H9 (cell line): ENCODE data around the gene NTN3. TPM values are rescaled to one million over a fixed set of nuclear protein-coding genes. Genes with fewer than 3 reads are reported as not detected.

Experiments
- DNase-seq: peaks from one replicate; pipeline ENCODE4 v3.0.0-alpha.2; 2017
- H2AFZ ChIP-seq: one replicate; pipeline ENCODE4 v1.6.1; 2013; ENCODE audit warnings: mild to moderate bottlenecking, low read length, control low read depth, moderate library complexity
- H2AK5ac ChIP-seq: 2 replicates; pipeline ENCODE4 v1.6.1; 2013; ENCODE audit warnings: low read length, control low read depth, mixed read lengths; ENCODE audit not compliant: insufficient read length
- H2BK120ac ChIP-seq: one replicate; pipeline ENCODE4 v1.6.1; 2013; ENCODE audit warnings: low read depth, mild to moderate bottlenecking, low read length, control low read depth, inconsistent platforms; ENCODE audit not compliant: poor library complexity, severe bottlenecking
- H2BK12ac ChIP-seq: 2 replicates; pipeline ENCODE4 v1.6.1; 2013; ENCODE audit warnings: low read length, control low read depth, mixed read lengths, low read depth; ENCODE audit not compliant: insufficient read length
- H2BK15ac ChIP-seq: 2 replicates; pipeline ENCODE4 v1.6.1; 2013; ENCODE audit warnings: low read depth, low read length, control low read depth
- H2BK20ac ChIP-seq: one replicate; pipeline ENCODE4 v1.6.1; 2013; ENCODE audit warnings: low read depth, mild to moderate bottlenecking, low read length, control low read depth, inconsistent platforms; ENCODE audit not compliant: poor library complexity, severe bottlenecking
- H2BK5ac ChIP-seq: 2 replicates; pipeline ENCODE4 v1.6.1; 2013; ENCODE audit warnings: low read length, control low read depth, mixed read lengths; ENCODE audit not compliant: insufficient read length
- H3K14ac ChIP-seq: 2 replicates; pipeline ENCODE4 v1.6.1; 2013; ENCODE audit warnings: low read length, control low read depth; ENCODE audit not compliant: insufficient read depth
- H3K18ac ChIP-seq: 2 replicates; pipeline ENCODE4 v1.6.1; 2013; ENCODE audit warnings: low read depth, mild to moderate bottlenecking, mixed read lengths, low read length, control low read depth; ENCODE audit not compliant: insufficient read length
- H3K23ac ChIP-seq: 2 replicates; pipeline ENCODE4 v1.6.1; 2013; ENCODE audit warnings: low read length, control low read depth, mixed read lengths, low read depth; ENCODE audit not compliant: insufficient read length
- H3K23me2 ChIP-seq: 2 replicates; pipeline ENCODE4 v1.6.1; 2013; ENCODE audit warnings: low read depth, mild to moderate bottlenecking, mixed read lengths, low read length, control low read depth; ENCODE audit not compliant: insufficient read length, poor library complexity, severe bottlenecking
- H3K27ac ChIP-seq: 2 replicates; pipeline ENCODE4 v1.5.1; 2013; ENCODE audit warnings: low read length, control low read depth, mixed read lengths, low read depth; ENCODE audit not compliant: insufficient read length
- H3K27me3 ChIP-seq: 2 replicates; pipeline ENCODE4 v1.6.1; 2013; ENCODE audit warnings: low read length, control low read depth, inconsistent platforms; ENCODE audit not compliant: insufficient read depth
- H3K4ac ChIP-seq: 2 replicates; pipeline ENCODE4 v1.6.1; 2013; ENCODE audit warnings: low read depth, mild to moderate bottlenecking, control low read depth, inconsistent platforms, low read length, moderate library complexity
- H3K4me1 ChIP-seq: 2 replicates; pipeline ENCODE4 v1.6.1; 2013; ENCODE audit warnings: low read length, control low read depth, inconsistent platforms; ENCODE audit not compliant: insufficient read depth
- H3K4me2 ChIP-seq: 2 replicates; pipeline ENCODE4 v1.6.1; 2013; ENCODE audit warnings: low read length, control low read depth, mixed read lengths; ENCODE audit not compliant: insufficient read length, insufficient read depth
- H3K56ac ChIP-seq: 2 replicates; pipeline ENCODE4 v1.6.1; 2013; ENCODE audit warnings: low read depth, mild to moderate bottlenecking, mixed read lengths, low read length, control low read depth; ENCODE audit not compliant: insufficient read length
- H3K79me1 ChIP-seq: 2 replicates; pipeline ENCODE4 v1.6.1; 2013; ENCODE audit warnings: low read depth, mild to moderate bottlenecking, moderate library complexity, low read length, control low read depth, inconsistent platforms; ENCODE audit not compliant: insufficient read depth, poor library complexity, severe bottlenecking
- H3K79me2 ChIP-seq: 2 replicates; pipeline ENCODE4 v1.6.1; 2013; ENCODE audit warnings: low read length, control low read depth, inconsistent platforms; ENCODE audit not compliant: insufficient read depth
- H3K9ac ChIP-seq: 2 replicates; pipeline ENCODE4 v1.6.1; 2013; ENCODE audit warnings: low read length, control low read depth, mixed read lengths; ENCODE audit not compliant: insufficient read length; ENCODE audit errors: extremely low read depth
- H3K9me3 ChIP-seq: one replicate; pipeline ENCODE4 v1.6.1; 2013; ENCODE audit warnings: low read depth, low read length, inconsistent platforms; ENCODE audit not compliant: control insufficient read depth
- H3T11ph ChIP-seq: one replicate; pipeline ENCODE4 v1.6.1; 2013; ENCODE audit warnings: mild to moderate bottlenecking, low read length, control low read depth, inconsistent platforms
- H4K20me1 ChIP-seq: one replicate; pipeline ENCODE4 v1.6.1; 2013; ENCODE audit not compliant: control insufficient read depth, insufficient read length, insufficient read depth
- H4K5ac ChIP-seq: 2 replicates; pipeline ENCODE4 v1.6.1; 2013; ENCODE audit warnings: low read depth, mild to moderate bottlenecking, mixed read lengths, low read length, control low read depth; ENCODE audit not compliant: insufficient read length
- H4K8ac ChIP-seq: replicated peaks from 2 replicates; pipeline ENCODE4 v1.6.1; 2013; ENCODE audit warnings: low read length, control low read depth, mixed read lengths, low read depth; ENCODE audit not compliant: insufficient read length
- H4K91ac ChIP-seq: 2 replicates; pipeline ENCODE4 v1.6.1; 2013; ENCODE audit warnings: low read depth, mild to moderate bottlenecking, moderate library complexity, mixed read lengths, low read length, control low read depth; ENCODE audit not compliant: insufficient read length
- H3K27ac Mint-ChIP-seq, 3 experiments: 2 replicates in 2 of 3; 3 replicates in 1 of 3; pipeline ENCODE4 v1.8.0; 2020 to 2021; ENCODE audit warnings: mixed read lengths in 3 of 3, mild to moderate bottlenecking in 1 of 3, moderate library complexity in 1 of 3
- H3K27me3 Mint-ChIP-seq: 2 replicates; pipeline ENCODE4 v1.8.0; 2021; ENCODE audit warnings: low read depth, mild to moderate bottlenecking, moderate library complexity, mixed read lengths
- H3K36me3 Mint-ChIP-seq, 3 experiments: 2 replicates in 2 of 3; 3 replicates in 1 of 3; pipeline ENCODE4 v1.8.0; 2020 to 2021; ENCODE audit warnings: low read depth in 3 of 3, mixed read lengths in 3 of 3; ENCODE audit not compliant: insufficient read depth in 1 of 3
- H3K4me1 Mint-ChIP-seq, 2 experiments: 2 replicates each; pipeline ENCODE4 v1.8.0; 2020; ENCODE audit warnings: mixed read lengths in 2 of 2
- H3K4me3 Mint-ChIP-seq, 2 experiments: 2 replicates in 1 of 2; 3 replicates in 1 of 2; pipeline ENCODE4 v1.8.0; 2020 to 2021; ENCODE audit warnings: mild to moderate bottlenecking in 2 of 2, mixed read lengths in 2 of 2, moderate library complexity in 1 of 2
- H3K9me3 Mint-ChIP-seq, 2 experiments: 2 replicates in 1 of 2; 3 replicates in 1 of 2; pipeline ENCODE4 v1.8.0; 2020; ENCODE audit warnings: mild to moderate bottlenecking in 2 of 2, mixed read lengths in 2 of 2, moderate library complexity in 1 of 2
- WGBS: extraction: QIAGEN DNeasy Blood & Tissue Kit; methylation state at CpG from one replicate; pipeline ENCODE4 v1.1.7; 2013; ENCODE audit warnings: missing lambda C conversion rate, low lambda C conversion rate, mixed read lengths; ENCODE audit not compliant: insufficient read length; ENCODE audit errors: extremely low coverage; 5-methylcytosine and 5-hydroxymethylcytosine counted together
- total RNA-seq: library from RNA; stranded (reverse); gene quantifications from 2 replicates; pipeline ENCODE4 v1.2.1, GENCODE V29; 2021
- TF ChIP-seq, protein P1 (sequence below): fragments of 200-600 bp; sonication (generic); conservative IDR thresholded peaks from 3 replicates; pipeline ENCODE4 v1.8.0; 2021; ENCODE audit warnings: antibody characterized with exemption, mild to moderate bottlenecking

The NTN3 gene
- total RNA-seq, 1 experiment from 2014 or later, result 1.3 TPM

- peaks cover 2% of the 10 kb centered on the region; the same call in 1 of the 2 replicates for H3K4me1 ChIP-seq
These were observed 6.8 kb upstream of the NTN3 start for GRCh38 chr16:2464333-2464732.

More at GRCh38 chr16:2464333-2464732, 6.8 kb upstream of the NTN3 start:
- no peak overlapping the region for H2BK15ac ChIP-seq
- WGBS, result no CpG with 5 or more reads among the region's 12 CpGs
- no peak overlapping the region for H4K91ac ChIP-seq
- no peaks in the 10 kb centered on the region for H4K20me1 ChIP-seq
- peaks cover 14% of the 10 kb centered on the region for H3K23me2 ChIP-seq
- TF ChIP-seq, protein P1, sequence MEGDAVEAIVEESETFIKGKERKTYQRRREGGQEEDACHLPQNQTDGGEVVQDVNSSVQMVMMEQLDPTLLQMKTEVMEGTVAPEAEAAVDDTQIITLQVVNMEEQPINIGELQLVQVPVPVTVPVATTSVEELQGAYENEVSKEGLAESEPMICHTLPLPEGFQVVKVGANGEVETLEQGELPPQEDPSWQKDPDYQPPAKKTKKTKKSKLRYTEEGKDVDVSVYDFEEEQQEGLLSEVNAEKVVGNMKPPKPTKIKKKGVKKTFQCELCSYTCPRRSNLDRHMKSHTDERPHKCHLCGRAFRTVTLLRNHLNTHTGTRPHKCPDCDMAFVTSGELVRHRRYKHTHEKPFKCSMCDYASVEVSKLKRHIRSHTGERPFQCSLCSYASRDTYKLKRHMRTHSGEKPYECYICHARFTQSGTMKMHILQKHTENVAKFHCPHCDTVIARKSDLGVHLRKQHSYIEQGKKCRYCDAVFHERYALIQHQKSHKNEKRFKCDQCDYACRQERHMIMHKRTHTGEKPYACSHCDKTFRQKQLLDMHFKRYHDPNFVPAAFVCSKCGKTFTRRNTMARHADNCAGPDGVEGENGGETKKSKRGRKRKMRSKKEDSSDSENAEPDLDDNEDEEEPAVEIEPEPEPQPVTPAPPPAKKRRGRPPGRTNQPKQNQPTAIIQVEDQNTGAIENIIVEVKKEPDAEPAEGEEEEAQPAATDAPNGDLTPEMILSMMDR, result no peak
- no peak overlapping the region for H3K4ac ChIP-seq
- H3K27ac Mint-ChIP-seq, result no peak overlapping the region
- H3K4me2 ChIP-seq, result no peak overlapping the region
- H3K79me1 ChIP-seq, result peaks cover 7% of the 10 kb centered on the region
- H3K36me3 Mint-ChIP-seq, result peaks cover 6 to 28% (median 12%) of the 10 kb centered on the region in 3 experiments; a peak in 5 of 7 replicates
- H3K4me1 Mint-ChIP-seq, result peaks cover 9 to 17% of the 10 kb centered on the region in 2 experiments
- no peak overlapping the region for H3T11ph ChIP-seq
- no peak overlapping the region for H3K23ac ChIP-seq
- no peak overlapping the region for H2AFZ ChIP-seq
- H4K8ac ChIP-seq, result no peak overlapping the region
- H3K27ac ChIP-seq, result no peak overlapping the region
- H3K79me2 ChIP-seq, result 0 out of 2 replicates have a peak, but pooled peaks cover 2% of the 10 kb centered on the region
- no peak overlapping the region for H2AK5ac ChIP-seq
- H3K14ac ChIP-seq, result no peak overlapping the region; the same call in 1 of the 2 replicates
- no peak overlapping the region for H2BK120ac ChIP-seq
- H3K4me3 Mint-ChIP-seq, result no peak overlapping the region
- H3K9me3 Mint-ChIP-seq, result no peaks in the 10 kb centered on the region
- no peak overlapping the region for H2BK5ac ChIP-seq
- H3K27me3 Mint-ChIP-seq, result peaks cover 3% of the 10 kb centered on the region
- H3K18ac ChIP-seq, result no peak overlapping the region
- no peak for DNase-seq
- no peaks in the 10 kb centered on the region for H3K27me3 ChIP-seq
- H2BK20ac ChIP-seq, result no peak overlapping the region
- H2BK12ac ChIP-seq, result no peak overlapping the region
- no peak overlapping the region for H4K5ac ChIP-seq
- H3K9ac ChIP-seq, result no peak overlapping the region
- no peak overlapping the region for H3K56ac ChIP-seq
- no peaks in the 10 kb centered on the region for H3K9me3 ChIP-seq
